ENCODE results near the gene STPG2. TPM values are rescaled to one million over a fixed set of nuclear protein-coding genes. Genes with fewer than 3 reads are reported as not detected.
"Not testable (repeated sequence)": the region's sequence is repeated elsewhere in the genome, so short reads cannot be mapped to it uniquely, and the experiment has no call there.

The STPG2 gene
- total RNA-seq, 1 donor from 2014 or later: 15.6 TPM

DNA sequence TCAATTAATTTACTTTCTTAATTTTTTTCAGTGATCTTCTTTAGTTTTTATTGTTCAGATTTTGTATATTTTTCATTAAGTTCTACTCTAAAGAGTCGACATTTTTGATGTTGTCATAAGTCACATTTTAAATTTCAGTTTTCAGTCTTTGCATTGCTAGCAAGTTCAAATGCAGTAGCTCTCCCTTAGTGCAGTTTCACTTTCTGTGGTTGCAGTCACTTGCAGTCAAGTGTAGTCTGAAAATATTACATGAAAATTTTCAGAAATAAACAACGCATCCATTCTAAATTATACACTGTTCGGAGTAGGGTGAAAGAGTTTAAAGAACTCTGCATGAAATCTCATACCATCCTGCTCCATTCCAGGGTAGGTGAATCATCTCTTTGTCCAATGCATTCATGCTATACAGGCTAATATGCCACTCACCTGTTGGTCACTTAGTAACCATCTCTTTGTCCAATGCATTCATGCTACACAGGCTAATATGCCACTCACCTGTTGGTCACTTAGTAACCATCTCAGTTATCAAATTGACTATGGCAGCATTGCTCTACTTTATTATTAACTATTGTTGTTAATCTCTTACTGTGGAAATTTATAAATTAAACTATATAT, 356.9 kb downstream of the STPG2 start:
- no peak for DNase-seq

DNA sequence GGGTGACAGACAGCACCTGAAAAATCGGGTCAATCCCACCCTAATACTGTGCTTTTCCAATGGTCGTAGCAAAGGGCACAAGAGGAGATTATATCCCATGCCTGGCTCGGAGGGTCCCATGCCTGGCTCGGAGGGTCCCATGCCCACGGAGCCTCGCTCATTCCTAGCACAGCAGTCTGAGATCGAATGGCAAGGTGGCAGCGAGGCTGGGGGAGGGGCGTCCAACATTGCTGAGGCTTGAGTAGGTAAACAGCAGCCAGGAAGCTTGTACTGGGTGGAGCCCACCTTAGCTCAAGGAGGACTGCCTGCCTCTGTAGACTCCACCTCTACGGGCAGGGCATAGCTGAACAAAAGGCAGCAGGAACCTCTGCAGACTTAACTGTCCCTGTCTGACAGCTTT, 365.1 kb downstream of the STPG2 start:
- no peak for DNase-seq

DNA sequence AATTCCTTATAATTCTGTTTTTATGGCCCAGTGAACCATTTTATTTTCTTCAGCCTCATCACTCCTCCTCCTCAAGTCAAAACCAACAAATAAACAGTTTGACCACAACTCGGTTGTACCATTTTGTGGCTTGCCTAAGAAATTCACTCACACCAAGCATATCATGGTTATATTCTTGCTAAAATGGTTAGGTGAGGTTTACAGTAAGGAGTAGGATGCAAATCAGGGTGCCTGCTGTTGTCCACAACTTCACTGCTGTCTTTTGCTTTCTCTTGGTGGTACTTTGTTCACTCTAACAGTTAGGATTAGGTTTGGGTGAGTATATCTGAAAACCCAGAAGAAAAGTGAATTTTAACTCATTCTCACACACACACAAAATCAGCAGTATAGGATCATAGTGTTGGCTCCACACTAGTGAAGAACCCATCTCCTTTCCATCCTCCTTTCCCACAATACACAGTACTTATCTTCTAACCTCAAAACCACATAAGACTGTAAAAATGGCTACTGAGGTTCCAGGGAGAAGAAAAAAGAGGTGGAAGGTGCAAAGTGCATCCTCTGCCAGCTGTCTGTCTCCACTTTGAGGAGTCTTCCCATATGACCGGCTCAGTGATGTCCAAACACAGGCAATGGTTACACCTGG, 368.8 kb downstream of the STPG2 start:
- DNase-seq: no peak

DNA sequence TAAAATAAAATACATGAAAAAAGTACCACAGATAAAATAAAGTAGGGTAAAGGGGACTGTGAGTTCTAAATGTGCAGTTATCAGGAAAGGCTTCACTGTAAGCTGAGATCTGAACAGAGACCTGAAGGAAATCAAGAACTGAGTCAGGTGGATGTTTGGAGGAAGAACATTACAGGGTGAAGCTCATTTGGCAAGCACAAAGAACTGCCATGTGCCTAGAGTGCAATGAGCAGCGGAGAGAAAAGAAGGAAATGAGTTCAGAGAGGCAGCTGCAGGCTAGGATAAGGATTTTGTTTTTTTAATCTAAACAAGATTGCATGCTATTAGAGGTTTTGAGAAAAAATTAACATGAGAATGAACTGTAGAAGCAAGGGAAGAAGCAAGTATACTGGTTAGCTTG, 373.1 kb downstream of the STPG2 start:
- DNase-seq: no peak

DNA sequence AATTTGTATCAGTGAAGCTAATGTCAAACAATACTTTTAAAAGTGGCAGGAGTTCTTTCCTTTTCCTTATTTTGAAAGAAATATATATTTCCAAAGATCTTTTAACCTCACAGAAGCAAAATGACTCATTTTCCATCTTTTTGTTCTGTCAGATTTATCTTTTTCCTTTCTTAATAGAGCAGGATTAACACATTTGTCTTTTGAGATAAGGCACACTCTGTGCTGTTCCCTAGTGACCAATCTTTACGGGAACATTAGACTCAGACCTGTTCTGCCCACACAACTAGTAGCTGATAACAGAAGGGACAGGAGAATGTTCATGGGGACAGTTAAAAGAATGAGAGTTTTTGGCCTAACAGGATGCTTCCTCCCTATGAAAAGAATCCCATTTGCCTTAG, 381.2 kb downstream of the STPG2 start:
- DNase-seq: no peak

DNA sequence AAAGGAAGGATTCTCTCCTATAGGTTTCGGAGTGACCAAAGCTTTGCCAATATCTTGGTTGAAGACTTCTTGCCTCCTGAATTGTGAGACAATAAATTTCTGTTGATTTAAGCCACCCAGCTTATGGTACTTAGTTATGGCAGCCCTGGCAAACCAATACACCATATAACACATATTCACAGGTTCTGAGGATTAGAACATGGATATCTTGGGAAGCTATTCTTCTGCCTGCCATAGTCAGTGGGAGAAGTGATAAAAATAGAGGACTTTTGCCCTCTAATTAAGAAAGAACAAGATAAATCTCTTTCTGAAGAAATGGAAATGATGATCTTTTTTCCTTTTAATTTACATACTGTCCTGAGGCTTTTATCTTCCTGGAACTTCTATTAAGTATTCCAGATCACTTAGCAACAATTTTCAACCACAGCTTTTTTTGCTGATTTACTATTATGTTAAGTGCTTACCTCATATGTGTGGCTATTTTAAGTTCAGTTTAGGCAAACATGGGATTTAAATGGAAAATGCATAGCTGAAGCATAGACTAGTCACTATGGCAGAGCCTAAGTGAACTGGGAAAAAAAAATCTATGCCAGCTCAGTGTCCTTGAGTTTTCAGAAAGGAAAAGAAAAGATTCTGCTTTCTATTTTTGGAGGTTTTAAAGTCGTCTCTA, 381.7 kb downstream of the STPG2 start:
- DNase-seq: no peak

DNA sequence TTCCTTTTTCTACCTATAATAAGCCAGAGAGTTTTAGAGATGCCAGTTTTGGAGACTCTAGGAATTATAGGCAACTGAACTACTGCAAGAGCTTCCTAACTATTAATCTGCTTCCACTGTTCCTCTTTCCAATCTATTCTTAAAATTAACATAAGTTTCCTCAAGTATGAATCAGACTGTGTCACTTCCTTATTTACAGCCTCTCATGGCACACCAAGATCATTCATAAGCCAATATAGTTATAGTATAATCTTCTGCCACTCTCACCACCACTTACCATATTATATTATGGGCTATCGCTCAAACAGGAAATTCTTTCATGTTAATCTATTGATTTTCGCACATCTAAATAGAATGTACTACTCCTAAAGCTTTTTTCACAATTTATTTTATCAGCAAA, 383.5 kb downstream of the STPG2 start:
- DNase-seq: no peak

DNA sequence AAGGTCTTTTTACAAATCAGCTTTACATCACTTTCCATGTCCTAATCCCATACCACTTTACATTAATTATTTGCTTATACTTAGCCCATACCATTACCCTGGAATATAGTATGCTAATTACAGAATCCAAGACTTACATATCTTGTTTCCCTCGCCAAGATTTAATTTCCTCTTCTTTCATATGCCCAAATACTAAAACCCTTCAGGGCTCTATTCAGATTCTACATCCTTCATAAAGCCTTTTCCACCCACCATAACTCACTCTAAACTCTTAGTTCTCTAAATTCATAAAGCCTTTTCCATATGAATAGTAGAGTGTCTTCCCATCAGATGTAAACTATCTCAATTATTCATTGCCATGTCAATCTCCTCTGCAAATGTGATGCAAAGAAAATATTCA, 390.7 kb downstream of the STPG2 start:
- DNase-seq: no peak

DNA sequence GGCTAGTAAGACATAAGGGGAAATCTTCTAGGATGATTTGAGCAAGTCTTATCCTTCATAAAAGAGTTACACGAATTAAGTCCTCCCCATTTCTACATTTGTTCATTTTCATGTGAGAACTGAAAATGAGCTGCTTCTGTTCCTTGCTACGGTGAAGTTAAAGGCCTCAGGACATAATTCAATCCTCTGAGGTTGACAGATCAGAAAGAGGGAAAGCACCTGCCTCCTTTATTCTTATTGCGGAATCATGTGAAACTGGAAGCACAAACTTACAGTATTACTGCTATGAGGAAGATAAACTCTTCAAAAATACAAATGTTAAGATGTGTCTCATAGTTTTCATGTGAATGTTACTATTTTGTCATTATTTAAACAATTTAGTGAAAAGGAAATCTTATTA, 395.3 kb downstream of the STPG2 start:
- DNase-seq: no peak

DNA sequence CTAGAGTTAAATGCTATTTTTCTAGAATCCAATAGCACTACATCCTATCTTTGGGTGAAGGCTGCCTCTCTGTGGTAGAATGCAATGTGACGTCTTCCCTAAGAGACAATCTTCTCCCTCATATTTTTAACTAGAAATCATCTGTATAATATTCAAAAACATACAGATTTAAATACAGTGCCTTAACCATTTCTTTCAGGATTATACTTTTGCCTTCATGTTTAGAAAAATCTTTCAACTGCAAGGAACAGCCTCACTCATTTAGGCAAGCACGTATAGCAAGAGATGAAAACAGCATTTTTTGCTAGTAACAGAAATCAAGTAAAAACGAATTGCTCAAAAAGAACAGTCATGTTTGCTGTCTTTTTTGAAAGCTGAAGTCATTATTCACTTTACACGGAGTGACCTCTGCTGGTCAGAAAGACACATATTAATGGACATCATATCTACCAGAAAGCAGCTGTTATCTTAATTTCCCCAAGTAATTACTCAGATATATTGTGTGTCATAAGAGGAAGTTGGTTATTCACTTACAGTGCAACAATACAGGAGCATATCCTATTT, 422.3 kb downstream of the STPG2 start:
- DNase-seq: no peak

DNA sequence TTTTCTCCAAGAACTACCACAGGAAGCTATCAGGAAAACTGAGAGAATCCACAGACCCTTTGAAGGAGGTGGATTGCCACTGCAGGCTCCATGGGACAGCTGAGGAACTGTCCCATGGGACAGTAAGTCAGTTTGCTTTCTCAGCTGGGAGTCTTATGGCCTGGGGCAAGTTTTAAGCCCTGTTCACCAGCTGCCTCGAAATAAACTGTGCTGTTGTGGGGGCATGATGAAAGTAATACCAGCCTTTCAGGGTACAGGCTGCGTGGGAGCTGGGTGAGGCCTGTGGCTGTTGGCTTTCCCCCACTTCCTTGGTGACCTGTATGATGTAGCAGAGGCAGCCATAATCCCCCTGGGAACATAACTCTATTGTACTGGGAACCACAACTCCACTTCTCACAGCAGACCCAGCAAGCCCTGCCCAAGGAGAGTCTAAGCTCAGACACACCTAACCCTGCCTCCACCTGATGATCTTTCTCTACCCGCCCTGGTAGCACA, 452.1 kb downstream of the STPG2 start:
- DNase-seq: no peak

DNA sequence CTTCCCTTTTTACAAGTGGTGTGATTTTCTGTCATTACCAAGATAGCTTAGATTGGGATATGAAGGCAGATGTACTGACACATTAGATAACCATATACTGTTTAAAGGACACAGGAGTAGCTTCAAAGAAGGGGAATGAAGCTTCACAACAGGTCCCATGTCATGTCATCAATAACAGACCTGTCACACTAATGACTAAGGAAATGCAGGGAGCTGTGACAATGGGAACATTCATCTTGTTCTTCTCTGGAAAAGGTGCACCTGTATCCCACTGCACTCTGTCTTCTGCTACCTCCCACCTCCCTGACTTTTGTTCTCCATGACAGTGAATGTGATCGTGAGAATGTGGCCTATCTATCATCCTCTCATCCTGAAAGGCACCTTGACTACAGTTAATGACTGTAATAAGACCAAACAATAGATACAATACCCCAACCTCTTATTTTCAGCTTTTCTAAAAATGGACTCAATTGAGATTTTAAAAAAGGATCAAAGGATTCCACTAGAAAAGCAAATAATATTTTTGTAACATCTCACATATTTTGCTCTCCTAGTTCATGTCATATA, 472.5 kb downstream of the STPG2 start:
- no peak for DNase-seq

DNA sequence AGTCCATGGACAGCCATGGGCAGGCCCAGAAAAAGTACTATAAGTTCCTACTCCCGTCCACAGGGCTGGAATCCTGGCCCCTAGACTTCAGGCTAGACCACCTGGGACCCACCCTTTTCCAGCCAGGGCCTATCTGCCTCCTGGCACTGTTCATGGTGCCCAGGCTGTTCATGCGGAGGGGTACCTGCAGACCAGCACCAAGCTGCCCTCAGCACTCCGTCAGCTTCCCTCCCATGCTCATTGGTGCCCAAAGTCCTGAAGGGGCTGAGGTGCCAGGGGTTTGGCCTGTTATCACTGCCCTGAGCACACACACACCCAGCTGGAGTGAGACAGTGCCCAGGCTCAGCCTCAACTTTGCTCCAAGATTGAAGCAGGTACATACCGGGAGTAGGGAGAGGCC, 477.7 kb downstream of the STPG2 start:
- no peak for DNase-seq

DNA sequence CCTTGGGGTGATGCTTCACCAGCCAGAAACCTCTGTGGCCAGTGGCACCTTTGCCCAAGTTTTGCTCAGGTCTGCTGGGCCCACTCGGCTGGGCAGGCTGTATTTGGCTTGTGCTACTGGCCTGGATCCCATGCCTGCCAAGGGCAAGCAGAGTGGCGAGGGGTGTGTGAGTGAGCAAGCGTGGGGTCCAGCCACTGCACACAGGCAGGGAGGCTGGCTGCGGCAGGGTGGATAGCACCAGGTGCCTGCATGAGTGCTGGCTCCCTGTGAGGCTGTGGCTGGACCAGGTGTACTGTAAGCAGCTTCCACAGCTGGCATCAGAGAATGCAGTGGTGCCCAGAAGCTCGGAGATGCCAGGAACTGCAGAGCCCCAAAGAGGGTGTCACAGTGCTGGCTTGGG, 478.5 kb downstream of the STPG2 start:
- no peak for DNase-seq

DNA sequence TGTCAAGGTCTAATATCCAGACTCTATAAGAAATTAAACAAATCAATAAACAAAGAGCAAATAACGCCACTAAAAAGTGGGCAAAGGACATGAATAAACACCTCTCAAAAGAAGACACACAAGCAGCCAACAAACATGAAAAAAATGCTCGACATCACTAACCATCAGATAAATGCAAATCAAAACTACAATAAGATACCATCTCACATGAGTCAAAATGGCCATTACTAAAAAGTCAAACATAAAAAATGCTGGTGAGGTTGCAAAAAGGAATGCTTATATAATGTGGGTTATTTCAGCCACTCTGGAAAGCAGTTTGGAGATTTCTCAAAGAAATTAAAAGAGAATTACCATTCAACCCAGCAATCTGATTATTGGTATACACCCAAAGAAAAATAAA, 481.1 kb downstream of the STPG2 start:
- no peak for DNase-seq

DNA sequence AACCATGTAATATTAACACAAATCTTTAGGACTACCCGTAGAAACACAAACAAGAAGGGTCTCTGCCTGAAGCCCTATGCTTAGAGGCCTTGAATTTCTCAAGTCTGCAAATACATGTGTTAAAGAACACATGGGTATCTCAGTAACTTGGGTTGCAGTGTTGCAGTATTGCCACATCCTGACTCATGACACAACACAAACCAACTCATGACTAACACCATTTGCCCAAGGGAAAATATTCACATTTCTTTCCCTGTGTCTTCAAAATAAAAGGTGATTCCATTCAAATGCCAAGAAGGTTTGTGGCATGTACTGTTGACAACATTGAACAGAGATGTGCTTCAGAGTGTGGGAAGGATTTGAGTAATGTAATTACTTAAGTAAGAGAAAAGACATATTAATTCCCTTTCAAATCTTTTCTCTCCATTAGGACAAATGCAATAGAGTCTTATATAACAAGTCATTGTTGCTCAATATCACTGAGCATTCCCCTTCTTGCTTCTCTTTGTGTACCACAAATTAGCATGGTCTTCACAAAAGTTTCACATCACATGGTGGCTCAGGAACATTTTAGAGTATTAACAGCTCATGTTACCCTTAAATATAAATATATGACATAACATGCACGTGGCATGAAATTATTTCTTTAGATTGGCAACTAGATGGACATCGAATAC, 487.1 kb downstream of the STPG2 start:
- DNase-seq: no peak

DNA sequence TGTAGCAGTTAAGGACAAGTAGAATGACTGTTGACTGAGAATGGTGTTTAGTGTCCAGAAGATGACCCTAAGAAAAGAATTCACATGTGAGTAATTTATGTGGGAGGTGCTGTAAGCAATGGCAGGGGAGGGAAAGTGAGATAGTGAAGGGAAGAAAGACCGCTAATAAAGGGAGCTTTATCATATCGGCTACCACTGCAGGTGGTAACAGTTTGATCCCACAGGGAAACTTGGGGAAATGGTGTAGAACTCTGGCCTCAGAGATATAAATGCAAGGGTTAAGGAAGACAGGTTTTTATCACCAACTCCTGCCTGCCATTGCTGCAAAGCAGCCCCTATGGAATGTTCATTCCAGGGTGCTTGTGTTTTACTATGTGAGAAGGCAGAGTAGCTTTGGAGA, 489.6 kb downstream of the STPG2 start:
- no peak for DNase-seq

DNA sequence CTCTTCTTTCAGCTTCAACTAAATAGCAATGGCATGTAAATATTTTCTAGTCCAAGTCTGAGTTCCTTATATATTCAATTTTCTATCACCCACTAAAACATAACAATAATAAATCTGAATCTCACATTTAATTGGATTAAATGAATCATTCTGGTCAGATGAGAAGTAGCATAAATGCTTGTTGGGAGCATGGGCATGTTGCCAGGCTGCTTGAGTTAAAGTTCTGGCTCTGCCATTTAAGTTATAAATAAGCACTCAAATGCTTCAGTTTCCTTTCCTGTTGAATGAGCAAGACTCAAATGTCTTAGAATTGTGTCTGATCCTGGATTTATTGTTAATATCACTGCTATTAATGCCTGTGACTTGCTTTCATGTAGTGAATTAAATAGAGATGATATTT, 496.3 kb downstream of the STPG2 start:
- DNase-seq: no peak

DNA sequence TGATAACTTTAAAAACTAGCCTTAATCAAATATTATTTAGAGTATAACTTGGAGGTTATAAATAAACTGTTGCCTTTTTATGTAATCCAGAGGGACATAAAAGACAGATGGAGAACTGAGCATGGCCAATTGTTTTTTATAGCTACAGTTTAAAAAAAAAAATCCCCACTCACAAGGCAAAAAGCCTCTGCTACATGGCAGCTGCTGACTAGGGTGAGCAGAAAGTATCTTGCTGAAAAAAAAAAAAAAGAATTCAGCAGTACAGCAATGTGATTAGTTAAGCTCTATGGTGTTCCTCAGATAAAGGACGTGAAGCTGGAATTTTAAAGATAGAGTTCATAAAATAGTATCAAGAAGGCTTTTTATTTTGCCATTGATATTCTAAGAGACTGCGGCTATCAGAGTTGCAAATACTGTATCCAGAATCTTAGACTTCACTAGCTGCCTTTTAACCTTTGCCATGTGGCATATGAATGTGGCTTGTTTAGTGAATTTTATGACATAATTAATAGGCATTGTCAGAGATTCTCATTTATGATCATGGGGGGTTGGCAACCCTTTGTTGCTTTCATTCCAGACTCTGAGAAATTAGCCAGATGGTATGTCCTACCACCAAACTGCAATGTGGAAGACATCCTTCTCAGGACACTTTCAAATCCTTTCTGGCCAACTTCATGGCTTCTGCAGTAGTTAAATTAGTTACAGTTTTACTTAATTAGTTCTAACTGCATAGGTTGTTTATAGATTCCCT, 498.0 kb downstream of the STPG2 start:
- DNase-seq: no peak

DNA sequence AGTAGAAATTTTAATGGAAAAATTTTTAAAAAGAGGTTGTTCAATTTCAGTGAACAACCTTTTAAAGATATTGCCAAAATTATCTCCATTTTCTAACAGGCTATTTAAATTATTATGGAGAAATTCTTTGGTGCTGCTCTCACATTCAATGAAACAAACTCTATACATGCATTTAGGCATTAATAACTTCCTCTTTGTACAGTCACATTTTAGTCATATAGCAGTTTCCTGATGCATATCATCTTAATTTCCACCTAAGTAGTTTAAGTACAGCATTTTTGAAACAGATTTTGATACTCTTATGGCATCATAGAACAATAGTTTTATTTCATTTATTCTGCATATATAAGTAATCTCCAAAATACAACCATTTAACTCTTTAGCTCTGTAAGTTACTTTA, 500.1 kb downstream of the STPG2 start:
- DNase-seq: no peak

DNA sequence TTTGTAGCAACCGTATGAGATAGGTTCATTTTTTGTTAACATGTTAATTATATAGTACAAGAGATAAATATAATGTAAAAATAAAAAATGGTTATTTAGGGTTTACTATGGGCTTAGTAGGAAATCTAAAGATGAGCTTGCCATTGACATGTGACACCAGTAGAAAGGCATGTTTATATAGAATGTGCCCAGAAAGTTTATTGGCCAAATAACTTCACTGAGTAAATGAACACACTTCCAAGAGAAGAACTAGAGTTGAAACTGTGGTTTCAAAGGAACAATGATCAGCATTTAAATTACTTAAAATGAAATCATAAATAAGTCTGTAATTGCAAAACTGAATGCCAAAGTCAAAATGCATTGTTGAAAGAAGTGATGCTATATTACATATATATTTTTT, 503.3 kb downstream of the STPG2 start:
- DNase-seq: no peak

DNA sequence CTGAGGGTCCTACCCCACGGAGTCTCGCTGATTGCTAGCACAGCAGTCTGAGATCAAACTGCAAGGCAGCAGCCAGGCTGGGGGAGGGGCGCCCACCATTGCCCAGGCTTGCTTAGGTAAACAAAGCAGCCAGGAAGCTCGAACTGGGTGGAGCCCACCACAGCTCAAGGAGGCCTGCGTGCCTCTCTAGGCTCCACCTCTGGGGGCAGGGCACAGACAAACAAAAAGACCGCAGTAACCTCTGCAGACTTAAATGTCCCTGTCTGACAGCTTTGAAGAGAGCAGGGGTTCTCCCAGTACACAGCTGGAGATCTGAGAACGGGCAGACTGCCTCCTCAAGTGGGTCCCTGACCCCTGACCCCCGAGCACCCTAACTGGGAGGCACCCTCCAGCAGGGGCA, 509.4 kb downstream of the STPG2 start:
- DNase-seq: not testable (repeated sequence)

All from occipital lobe (tissue), 2 donors.